Measurements from ENCODE around the gene FAM83B.

Gene FAM83B

GRCh38 chr6:54864272-54864671, 17.7 kb downstream of the FAM83B start:
- TF ChIP-seq CTCF (IDR thresholded peaks at IDR 0.05): no peak

- TF ChIP-seq CTCF (IDR thresholded peaks at IDR 0.05): no peak
Observed at GRCh38 chr6:54865091-54865631, 18.6 kb downstream of the FAM83B start.

GRCh38 chr6:54868556-54868955, 22.0 kb downstream of the FAM83B start:
- TF ChIP-seq CTCF (IDR thresholded peaks at IDR 0.05): no peak

GRCh38 chr6:54873599-54873998, 27.0 kb downstream of the FAM83B start:
- no peak for TF ChIP-seq CTCF (IDR thresholded peaks at IDR 0.05)

- no peak for TF ChIP-seq CTCF (IDR thresholded peaks at IDR 0.05)
Observed at GRCh38 chr6:54874349-54875048, 27.9 kb downstream of the FAM83B start.

GRCh38 chr6:54875539-54875938, 29.0 kb downstream of the FAM83B start:
- TF ChIP-seq CTCF (IDR thresholded peaks at IDR 0.05): no peak

- no peak for TF ChIP-seq CTCF (IDR thresholded peaks at IDR 0.05)
Observed at GRCh38 chr6:54876365-54876764, 29.8 kb downstream of the FAM83B start.
